ENCODE data around the gene KAT5.
A peak's percentile ranks its signal among the peaks of the same experiment; 100 is the strongest.
"Not testable (repeated sequence)": the region's sequence is repeated elsewhere in the genome, so short reads cannot be mapped to it uniquely, and the experiment has no call there.

The KAT5 gene

GRCh38 chr11:65726660-65727059 lies 14.6 kb downstream of the KAT5 start:
- no peak for TF ChIP-seq POLR2AphosphoS5 (IDR thresholded peaks at IDR 0.05; ENCODE audit: low read depth, low read length)
- no peak for TF ChIP-seq TAF1 (IDR thresholded peaks at IDR 0.05; ENCODE audit: borderline replicate concordance, low read depth, low read length)
- no peak for TF ChIP-seq POLR2A (IDR thresholded peaks at IDR 0.05; ENCODE audit: low read depth, low read length)
- FAIRE-seq, result no peak

DNA sequence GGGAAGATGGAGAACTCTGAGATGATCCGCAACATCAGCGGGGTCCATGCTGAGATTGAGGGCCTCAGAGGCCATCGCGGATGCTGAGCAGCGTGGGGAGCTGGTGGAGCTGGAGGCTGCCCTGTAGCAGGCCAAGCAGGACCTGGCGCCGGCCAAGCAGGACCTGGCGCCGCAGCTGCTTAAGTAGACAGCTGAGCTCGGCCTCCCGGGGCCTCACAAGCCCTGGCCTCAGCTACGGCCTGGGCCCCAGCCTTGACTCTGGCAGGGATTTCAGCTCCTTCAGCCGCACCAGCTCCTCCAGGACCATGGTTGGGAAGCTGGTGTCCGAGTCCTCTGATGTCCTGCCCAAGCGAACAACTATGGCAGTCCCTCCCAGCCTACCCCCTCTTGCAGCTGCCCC lies 15.8 kb downstream of the KAT5 start:
- FAIRE-seq, result no peak
- TF ChIP-seq POLR2AphosphoS5 (IDR thresholded peaks at IDR 0.05; ENCODE audit: low read depth, low read length) (no peak), POLR2A (IDR thresholded peaks at IDR 0.05; ENCODE audit: low read depth, low read length) (no peak), TAF1 (IDR thresholded peaks at IDR 0.05; ENCODE audit: borderline replicate concordance, low read depth, low read length) (no peak)
- no peak for DNase-seq (ENCODE audit: insufficient read length)

More at GRCh38 chr11:65726660-65727059, 14.6 kb downstream of the KAT5 start:
- DNase-seq (ENCODE audit: insufficient read length), result no peak

DNA sequence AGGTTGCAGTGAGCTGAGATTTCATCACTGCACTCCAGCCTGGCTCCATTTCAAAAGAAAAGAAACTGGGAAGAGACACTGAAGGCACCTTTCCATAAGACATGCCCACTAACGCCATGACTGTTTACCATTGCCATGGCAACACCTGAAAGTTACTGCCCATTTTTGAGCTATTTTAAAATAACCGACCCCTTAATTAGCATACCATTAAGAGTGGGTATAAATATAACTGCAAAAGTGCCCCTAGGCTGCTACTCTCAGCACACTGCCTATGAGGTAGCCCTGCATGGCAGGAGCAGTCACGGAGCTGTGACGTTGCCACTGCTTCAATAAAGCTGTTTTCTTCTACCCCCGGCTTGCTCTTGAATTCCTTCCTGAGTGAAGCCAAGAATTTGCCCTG lies 18.4 kb downstream of the KAT5 start:
- FAIRE-seq, result peak; percentile 21
- DNase-seq (ENCODE audit: insufficient read length), result no peak
- TF ChIP-seq POLR2A (IDR thresholded peaks at IDR 0.05; ENCODE audit: low read depth, low read length) (no peak), TAF1 (IDR thresholded peaks at IDR 0.05; ENCODE audit: borderline replicate concordance, low read depth, low read length) (no peak)

GRCh38 chr11:65735111-65735510 lies 23.1 kb downstream of the KAT5 start:
- DNase-seq (ENCODE audit: insufficient read length); FAIRE-seq: not testable (repeated sequence)

DNA sequence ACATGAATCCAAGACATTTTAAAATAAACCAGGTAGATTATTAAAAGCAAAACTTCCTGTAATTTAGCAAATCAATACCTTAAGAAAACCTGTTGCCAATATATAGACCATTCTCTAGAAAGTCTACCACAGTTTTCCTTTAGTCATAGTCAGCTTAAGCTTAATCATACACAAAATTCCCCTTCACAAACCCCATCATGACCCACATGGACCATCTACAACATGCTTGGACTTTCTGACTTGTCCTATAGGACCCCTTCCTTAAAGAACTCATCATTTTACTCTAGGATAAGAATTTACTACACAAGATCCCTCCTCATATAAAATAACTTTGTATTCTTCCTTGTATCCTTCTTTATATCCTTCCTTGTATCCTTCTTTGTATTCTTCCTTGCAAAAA lies 24.8 kb downstream of the KAT5 start:
- DNase-seq (ENCODE audit: insufficient read length) (no peak), FAIRE-seq (no peak)
- TF ChIP-seq POLR2A (IDR thresholded peaks at IDR 0.05; ENCODE audit: low read depth, low read length), result no peak
- no peak for TF ChIP-seq TAF1 (IDR thresholded peaks at IDR 0.05; ENCODE audit: borderline replicate concordance, low read depth, low read length)
- no peak for TF ChIP-seq POLR2AphosphoS5 (IDR thresholded peaks at IDR 0.05; ENCODE audit: low read depth, low read length)

GRCh38 chr11:65739022-65739421 lies 27.0 kb downstream of the KAT5 start:
- no peak for TF ChIP-seq TAF1 (IDR thresholded peaks at IDR 0.05; ENCODE audit: borderline replicate concordance, low read depth, low read length)
- TF ChIP-seq POLR2A (IDR thresholded peaks at IDR 0.05; ENCODE audit: low read depth, low read length), result no peak
- TF ChIP-seq POLR2AphosphoS5 (IDR thresholded peaks at IDR 0.05; ENCODE audit: low read depth, low read length), result no peak
- DNase-seq (ENCODE audit: insufficient read length) (no peak), FAIRE-seq (no peak)

- no peak for DNase-seq (ENCODE audit: insufficient read length)
- no peak for TF ChIP-seq POLR2AphosphoS5 (IDR thresholded peaks at IDR 0.05; ENCODE audit: low read depth, low read length)
- no peak for TF ChIP-seq TAF1 (IDR thresholded peaks at IDR 0.05; ENCODE audit: borderline replicate concordance, low read depth, low read length)
- no peak for TF ChIP-seq POLR2A (IDR thresholded peaks at IDR 0.05; ENCODE audit: low read depth, low read length)
- no peak for FAIRE-seq
These were observed 29.1 kb downstream of the KAT5 start for GRCh38 chr11:65741185-65741584.

DNA sequence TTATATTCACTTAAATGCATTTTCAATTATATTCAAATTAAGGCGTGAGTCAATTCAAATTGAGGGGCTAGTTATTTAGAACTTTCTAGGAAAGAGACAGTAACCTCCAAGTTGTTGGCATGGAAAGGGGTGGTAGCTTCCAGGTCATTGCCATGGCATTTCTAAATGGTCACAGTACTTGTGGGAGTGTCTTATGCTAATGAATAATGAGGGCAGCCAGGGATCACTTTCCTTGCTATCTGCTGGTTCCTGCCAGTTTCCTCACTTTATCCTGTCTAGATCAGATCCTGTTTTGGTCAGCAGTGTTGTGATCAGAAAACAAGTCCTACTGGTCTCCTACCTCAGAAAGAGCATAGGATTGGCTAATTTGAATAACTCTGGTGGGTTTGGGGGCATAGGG lies 30.3 kb downstream of the KAT5 start:
- DNase-seq (ENCODE audit: insufficient read length), result no peak
- no peak for TF ChIP-seq POLR2AphosphoS5 (IDR thresholded peaks at IDR 0.05; ENCODE audit: low read depth, low read length)
- no peak for TF ChIP-seq TAF1 (IDR thresholded peaks at IDR 0.05; ENCODE audit: borderline replicate concordance, low read depth, low read length)
- no peak for TF ChIP-seq POLR2A (IDR thresholded peaks at IDR 0.05; ENCODE audit: low read depth, low read length)
- no peak for FAIRE-seq

- no peak for DNase-seq (ENCODE audit: insufficient read length)
- no peak for FAIRE-seq
- TF ChIP-seq POLR2AphosphoS5 (IDR thresholded peaks at IDR 0.05; ENCODE audit: low read depth, low read length), result no peak
- TF ChIP-seq TAF1 (IDR thresholded peaks at IDR 0.05; ENCODE audit: borderline replicate concordance, low read depth, low read length), result no peak
- TF ChIP-seq POLR2A (IDR thresholded peaks at IDR 0.05; ENCODE audit: low read depth, low read length), result no peak
These were observed 31.6 kb downstream of the KAT5 start for GRCh38 chr11:65743681-65744025.

DNA sequence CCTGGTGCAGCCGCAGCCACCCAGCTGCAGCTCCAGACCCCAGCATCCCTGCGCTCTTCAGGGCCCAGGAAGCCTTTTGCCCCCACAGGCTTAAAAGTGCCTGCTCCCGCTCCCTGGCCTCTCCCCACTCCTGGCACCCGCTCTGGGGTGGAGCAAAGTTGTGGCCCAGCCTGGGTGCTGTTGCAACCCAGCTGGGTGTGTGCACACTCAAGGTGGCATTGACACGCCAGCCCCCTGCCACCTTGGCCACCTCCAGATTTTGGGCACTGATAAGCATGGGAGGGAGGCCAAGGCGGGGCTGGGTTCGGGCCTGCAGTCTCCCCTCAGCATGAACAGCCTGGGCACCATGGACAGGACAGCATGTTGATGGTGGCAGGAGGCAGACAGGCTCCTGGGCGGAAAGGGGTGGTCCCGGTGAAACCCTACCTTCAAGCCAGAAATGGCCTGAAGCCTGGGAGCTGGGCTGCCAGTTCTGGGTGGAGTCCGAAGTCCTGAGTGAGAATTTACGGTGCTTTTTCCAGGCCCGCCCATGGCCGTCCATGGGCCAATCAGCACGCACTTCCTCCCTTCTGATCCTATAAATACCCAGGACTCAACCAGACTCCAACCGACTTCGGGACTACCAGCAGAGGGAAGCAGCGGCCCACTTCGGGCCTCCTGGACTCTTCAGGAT lies 32.1 kb downstream of the KAT5 start:
- FAIRE-seq, result no peak
- no peak for DNase-seq (ENCODE audit: insufficient read length)
- no peak for TF ChIP-seq POLR2AphosphoS5 (IDR thresholded peaks at IDR 0.05; ENCODE audit: low read depth, low read length)
- no peak for TF ChIP-seq POLR2A (IDR thresholded peaks at IDR 0.05; ENCODE audit: low read depth, low read length)
- no peak for TF ChIP-seq TAF1 (IDR thresholded peaks at IDR 0.05; ENCODE audit: borderline replicate concordance, low read depth, low read length)

DNA sequence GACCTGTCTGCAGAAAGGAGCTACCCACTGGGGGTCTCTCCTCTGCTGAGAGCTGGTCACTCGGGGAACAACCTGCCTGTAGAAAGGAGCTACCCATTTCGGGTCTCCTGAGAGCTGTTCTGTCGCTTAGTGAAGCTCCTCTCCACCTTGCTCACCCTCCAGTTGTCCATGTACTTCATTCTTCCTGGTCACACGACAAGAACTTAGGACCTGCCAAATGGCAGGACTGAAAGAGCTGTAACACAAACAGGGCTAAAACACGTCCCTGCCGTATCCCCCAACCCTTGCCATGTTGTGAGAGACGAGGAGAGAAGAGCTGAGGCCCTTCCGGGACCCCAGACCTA lies 32.6 kb downstream of the KAT5 start:
- TF ChIP-seq POLR2A (IDR thresholded peaks at IDR 0.05; ENCODE audit: low read depth, low read length), result no peak
- TF ChIP-seq POLR2AphosphoS5 (IDR thresholded peaks at IDR 0.05; ENCODE audit: low read depth, low read length), result no peak
- no peak for TF ChIP-seq TAF1 (IDR thresholded peaks at IDR 0.05; ENCODE audit: borderline replicate concordance, low read depth, low read length)
- no peak for DNase-seq (ENCODE audit: insufficient read length)
- FAIRE-seq, result no peak

DNA sequence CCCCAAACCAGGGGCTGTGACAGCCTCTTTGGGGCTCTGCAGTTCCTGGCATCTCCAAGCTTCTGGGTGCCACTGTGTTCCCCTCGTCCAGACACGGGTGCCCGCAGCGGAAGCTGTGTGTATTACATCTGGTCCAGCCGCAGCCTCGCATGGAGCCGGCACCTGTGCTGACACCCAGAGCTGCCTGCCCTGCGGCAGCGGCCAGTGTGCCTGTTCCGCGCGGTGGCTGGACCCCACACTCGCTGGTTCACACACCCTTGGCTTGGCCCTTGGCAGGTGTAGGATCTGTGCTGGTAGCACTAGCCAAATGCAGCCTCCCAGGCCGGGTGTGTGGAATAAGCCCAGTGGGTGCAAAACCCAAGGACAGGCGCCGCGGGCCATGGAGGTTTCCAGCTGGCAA lies 33.0 kb downstream of the KAT5 start:
- DNase-seq (ENCODE audit: insufficient read length) (no peak), FAIRE-seq (no peak)
- TF ChIP-seq POLR2A (IDR thresholded peaks at IDR 0.05; ENCODE audit: low read depth, low read length) (no peak), TAF1 (IDR thresholded peaks at IDR 0.05; ENCODE audit: borderline replicate concordance, low read depth, low read length) (no peak)

DNA sequence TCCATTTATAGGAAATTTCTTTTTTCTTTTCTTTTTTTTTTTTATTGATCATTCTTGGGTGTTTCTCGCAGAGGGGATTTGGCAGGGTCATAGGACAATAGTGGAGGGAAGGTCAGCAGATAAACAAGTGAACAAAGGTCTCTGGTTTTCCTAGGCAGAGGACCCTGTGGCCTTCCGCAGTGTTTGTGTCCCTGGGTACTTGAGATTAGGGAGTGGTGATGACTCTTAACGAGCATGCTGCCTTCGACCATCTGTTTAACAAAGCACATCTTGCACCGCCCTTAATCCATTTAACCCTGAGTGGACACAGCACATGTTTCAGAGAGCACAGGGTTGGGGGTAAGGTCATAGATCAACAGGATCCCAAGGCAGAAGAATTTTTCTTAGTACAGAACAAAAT lies 50.1 kb downstream of the KAT5 start:
- DNase-seq (ENCODE audit: insufficient read length); FAIRE-seq: not testable (repeated sequence)

DNA sequence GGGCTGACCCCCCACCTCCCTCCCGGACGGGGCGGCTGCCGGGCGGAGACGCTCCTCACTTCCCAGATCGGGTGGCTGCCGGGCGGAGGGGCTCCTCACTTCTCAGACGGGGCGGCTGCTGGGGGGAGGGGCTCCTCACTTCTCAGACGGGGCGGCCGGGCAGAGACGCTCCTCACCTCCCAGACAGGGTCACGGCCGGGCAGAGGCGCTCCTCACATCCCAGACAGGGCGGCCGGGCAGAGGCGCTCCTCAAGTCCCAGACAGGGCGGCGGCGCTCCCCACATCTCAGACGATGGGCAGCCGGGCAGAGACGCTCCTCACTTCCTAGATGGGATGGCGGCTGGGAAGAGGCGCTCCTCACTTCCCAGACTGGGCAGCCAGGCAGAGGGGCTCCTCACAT lies 50.8 kb downstream of the KAT5 start:
- not testable (repeated sequence) for FAIRE-seq; DNase-seq (ENCODE audit: insufficient read length)

Measured in GM12892 (cell line).